Neural crest cell (in vitro differentiated cells): ENCODE data around the gene SRGAP3. TPM values are rescaled to one million over a fixed set of nuclear protein-coding genes. Genes with fewer than 3 reads are reported as not detected.

ENCODE experiments used
- DNase-seq: peaks from one replicate; pipeline ENCODE4 v3.0.0; 2021; ENCODE audit warnings: low read depth, mixed read lengths, low spot score
- H3K27ac Mint-ChIP-seq: one replicate; pipeline ENCODE4 v1.8.0; 2021; ENCODE audit warnings: mild to moderate bottlenecking, mixed read lengths; ENCODE audit not compliant: unreplicated experiment
- H3K27me3 Mint-ChIP-seq: 2 replicates; pipeline ENCODE4 v1.8.0; 2021; ENCODE audit warnings: low read depth, mild to moderate bottlenecking, mixed read lengths
- H3K36me3 Mint-ChIP-seq: 2 replicates; pipeline ENCODE4 v1.8.0; 2021; ENCODE audit warnings: low read depth, mild to moderate bottlenecking, mixed read lengths
- H3K4me1 Mint-ChIP-seq: 2 replicates; pipeline ENCODE4 v1.8.0; 2021; ENCODE audit warnings: mixed read lengths
- H3K4me3 Mint-ChIP-seq: one replicate; pipeline ENCODE4 v1.8.0; 2021; ENCODE audit warnings: mild to moderate bottlenecking, mixed read lengths
- H3K9me3 Mint-ChIP-seq: 2 replicates; pipeline ENCODE4 v1.8.0; 2021; ENCODE audit warnings: mixed read lengths
- total RNA-seq: library from RNA; stranded (reverse); gene quantifications from 2 replicates; pipeline ENCODE4 v1.2.1, GENCODE V29; 2021
- TF ChIP-seq, protein P1 (sequence below): fragments of 200-600 bp; sonication (generic); conservative IDR thresholded peaks from 2 replicates; pipeline ENCODE4 v1.5.0; 2021; ENCODE audit warnings: antibody characterized with exemption, mild to moderate bottlenecking

SRGAP3 gene
- total RNA-seq, 1 donor from 2014 or later = 58.4 TPM

DNA sequence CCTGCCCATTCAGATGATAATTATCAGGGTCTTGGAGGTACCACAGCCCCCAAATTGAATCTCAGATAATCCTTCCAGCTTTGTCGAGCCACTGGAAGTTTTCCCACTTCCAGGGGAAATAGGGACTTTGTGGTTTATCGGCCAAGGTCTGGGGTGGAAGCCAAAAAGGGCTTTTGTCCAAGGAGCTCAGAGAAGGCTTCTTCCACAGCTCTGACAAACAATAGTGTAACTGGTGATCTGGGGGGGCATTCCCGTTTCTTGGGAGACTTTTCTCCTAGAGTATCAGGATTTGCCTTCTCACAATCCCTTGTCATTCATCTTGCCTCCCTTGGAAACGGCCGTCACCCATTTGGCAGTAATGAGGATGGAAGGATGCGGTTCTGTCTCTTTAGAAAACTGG is 18.4 kb downstream of the SRGAP3 start:
- no peak for DNase-seq
- H3K9me3 Mint-ChIP-seq = no peaks in the 10 kb centered on the region
- H3K27me3 Mint-ChIP-seq = no peaks in the 10 kb centered on the region
- H3K36me3 Mint-ChIP-seq = peaks cover 8% of the 10 kb centered on the region
- H3K27ac Mint-ChIP-seq = peak overlapping the region; percentile 87
- TF ChIP-seq, protein P1, sequence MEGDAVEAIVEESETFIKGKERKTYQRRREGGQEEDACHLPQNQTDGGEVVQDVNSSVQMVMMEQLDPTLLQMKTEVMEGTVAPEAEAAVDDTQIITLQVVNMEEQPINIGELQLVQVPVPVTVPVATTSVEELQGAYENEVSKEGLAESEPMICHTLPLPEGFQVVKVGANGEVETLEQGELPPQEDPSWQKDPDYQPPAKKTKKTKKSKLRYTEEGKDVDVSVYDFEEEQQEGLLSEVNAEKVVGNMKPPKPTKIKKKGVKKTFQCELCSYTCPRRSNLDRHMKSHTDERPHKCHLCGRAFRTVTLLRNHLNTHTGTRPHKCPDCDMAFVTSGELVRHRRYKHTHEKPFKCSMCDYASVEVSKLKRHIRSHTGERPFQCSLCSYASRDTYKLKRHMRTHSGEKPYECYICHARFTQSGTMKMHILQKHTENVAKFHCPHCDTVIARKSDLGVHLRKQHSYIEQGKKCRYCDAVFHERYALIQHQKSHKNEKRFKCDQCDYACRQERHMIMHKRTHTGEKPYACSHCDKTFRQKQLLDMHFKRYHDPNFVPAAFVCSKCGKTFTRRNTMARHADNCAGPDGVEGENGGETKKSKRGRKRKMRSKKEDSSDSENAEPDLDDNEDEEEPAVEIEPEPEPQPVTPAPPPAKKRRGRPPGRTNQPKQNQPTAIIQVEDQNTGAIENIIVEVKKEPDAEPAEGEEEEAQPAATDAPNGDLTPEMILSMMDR = no peak
- peaks cover 73% of the 10 kb centered on the region for H3K4me1 Mint-ChIP-seq
- H3K4me3 Mint-ChIP-seq = peak overlapping the region; percentile 20

DNA sequence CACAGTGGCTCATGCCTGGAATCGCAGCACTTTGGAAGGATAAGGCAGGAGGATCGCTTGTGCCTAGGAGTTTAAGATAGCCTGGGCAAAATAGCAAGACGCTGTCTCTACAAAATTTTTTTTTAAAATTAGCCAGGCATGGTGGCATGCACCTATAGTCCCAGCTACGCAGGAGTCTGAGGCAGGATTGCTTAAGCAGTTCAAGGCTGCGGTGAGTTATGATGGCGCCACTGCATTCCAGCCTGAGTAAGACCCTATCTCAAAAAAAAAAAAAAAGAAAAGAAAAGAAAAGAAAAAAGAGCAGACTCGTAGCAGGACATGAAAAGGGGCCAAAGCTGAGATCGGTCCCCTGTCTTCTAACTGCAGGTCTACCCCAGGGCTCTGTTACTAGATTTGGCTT is 18.9 kb downstream of the SRGAP3 start:
- peak overlapping the region; percentile 39 for H3K4me3 Mint-ChIP-seq
- peaks cover 74% of the 10 kb centered on the region for H3K4me1 Mint-ChIP-seq
- no peaks in the 10 kb centered on the region for H3K27me3 Mint-ChIP-seq
- DNase-seq = no peak
- peaks cover 6% of the 10 kb centered on the region for H3K36me3 Mint-ChIP-seq
- H3K9me3 Mint-ChIP-seq = no peaks in the 10 kb centered on the region
- TF ChIP-seq, protein P1 = no peak
- peak overlapping the region; percentile 72 for H3K27ac Mint-ChIP-seq

DNA sequence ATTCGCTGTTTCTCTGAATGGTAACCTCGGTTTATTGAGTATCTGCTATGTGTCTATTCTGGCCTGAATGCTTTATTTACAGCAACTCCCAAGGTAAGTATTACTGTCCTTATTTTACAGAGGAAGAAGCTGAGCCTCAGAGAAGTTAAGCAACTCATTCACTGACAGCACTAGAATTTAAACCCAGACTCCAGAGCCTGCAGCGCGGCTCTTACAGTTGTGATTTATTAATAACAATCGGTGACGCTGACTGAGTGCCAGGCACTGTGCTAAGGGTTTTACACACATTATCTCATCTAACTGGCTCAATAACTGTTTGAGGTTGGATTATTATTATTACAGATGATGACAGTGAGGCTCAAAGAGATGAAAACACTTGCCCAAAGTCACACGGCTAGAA is 19.6 kb downstream of the SRGAP3 start:
- H3K4me3 Mint-ChIP-seq = no peak overlapping the region
- peaks cover 74% of the 10 kb centered on the region for H3K4me1 Mint-ChIP-seq
- no peak for DNase-seq
- H3K9me3 Mint-ChIP-seq = no peaks in the 10 kb centered on the region
- TF ChIP-seq, protein P1 = no peak
- H3K27ac Mint-ChIP-seq = no peak overlapping the region
- H3K36me3 Mint-ChIP-seq = peaks cover 3% of the 10 kb centered on the region
- H3K27me3 Mint-ChIP-seq = no peaks in the 10 kb centered on the region

DNA sequence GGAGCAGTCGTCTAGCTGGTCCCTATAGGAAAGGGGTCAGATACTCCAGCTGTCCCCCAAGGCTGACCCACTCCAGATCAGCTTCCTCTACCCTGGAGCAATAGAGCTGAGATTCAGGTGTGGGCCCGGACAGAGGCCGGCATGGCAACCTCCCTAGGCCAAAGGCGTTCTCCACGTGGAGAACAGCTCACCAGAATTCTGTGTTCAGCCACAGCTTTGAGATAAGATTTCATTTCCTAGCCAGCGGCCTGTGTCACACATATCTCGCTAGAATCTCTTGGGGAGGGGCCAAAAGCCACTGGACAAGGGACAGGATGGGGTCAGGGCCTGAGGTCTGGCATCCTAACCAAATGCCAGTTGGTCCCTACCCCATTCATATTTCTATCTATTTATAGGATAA is 20.1 kb downstream of the SRGAP3 start:
- Mint-ChIP-seq H3K9me3 (no peaks in the 10 kb centered on the region), H3K27ac (no peak overlapping the region), H3K36me3 (peaks cover under 1% of the 10 kb centered on the region), H3K4me3 (no peak overlapping the region), H3K4me1 (peaks cover 75% of the 10 kb centered on the region), H3K27me3 (no peaks in the 10 kb centered on the region)
- TF ChIP-seq, protein P1 = no peak
- DNase-seq = no peak

DNA sequence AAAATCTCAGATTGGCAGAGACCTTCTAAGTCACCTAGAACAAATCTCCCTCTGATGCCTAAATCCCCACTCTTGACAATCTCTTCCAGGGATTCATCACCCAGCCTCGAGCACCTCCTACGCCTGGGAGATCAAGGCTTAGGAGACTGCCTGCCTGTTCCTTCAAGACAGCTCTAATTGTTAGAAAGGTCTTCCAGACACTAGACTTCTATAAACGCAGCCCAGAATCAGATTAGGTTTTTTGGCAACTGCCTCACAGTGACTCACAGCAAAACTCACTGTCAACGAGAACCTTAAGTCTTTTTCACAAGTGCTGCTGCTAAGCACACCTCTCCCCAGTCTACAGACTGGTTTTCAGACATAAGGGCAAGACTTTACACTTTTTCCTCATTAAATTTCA is 23.1 kb downstream of the SRGAP3 start:
- no peaks in the 10 kb centered on the region for H3K9me3 Mint-ChIP-seq
- H3K4me1 Mint-ChIP-seq = peaks cover 69% of the 10 kb centered on the region
- TF ChIP-seq, protein P1 = no peak
- no peak for DNase-seq
- H3K27ac Mint-ChIP-seq = peak overlapping the region; percentile 7
- H3K36me3 Mint-ChIP-seq = no peaks in the 10 kb centered on the region
- H3K4me3 Mint-ChIP-seq = no peak overlapping the region
- H3K27me3 Mint-ChIP-seq = no peaks in the 10 kb centered on the region

DNA sequence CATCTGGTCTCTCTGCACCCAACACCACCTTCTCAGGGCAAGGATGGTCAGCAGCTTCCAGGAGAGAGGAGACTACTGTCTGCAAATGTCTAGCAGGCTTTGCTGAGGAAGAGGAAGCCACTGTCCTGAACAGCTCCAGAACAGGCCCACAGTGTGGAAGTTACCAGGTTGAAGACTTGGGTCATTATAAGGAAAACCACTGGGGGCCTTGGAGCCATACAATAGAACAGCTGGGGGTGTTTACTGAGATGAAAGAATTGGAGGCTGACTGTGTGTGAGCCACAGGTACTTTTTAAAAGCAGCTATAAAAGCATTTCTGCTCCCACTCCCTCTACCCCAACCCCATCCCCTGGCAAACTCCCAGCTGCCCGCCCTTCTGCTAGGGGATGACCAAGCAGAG is 24.2 kb downstream of the SRGAP3 start:
- TF ChIP-seq, protein P1 = no peak
- no peak for DNase-seq
- Mint-ChIP-seq H3K27me3 (no peaks in the 10 kb centered on the region), H3K4me1 (peaks cover 59% of the 10 kb centered on the region), H3K27ac (no peak overlapping the region), H3K4me3 (no peak overlapping the region), H3K36me3 (no peaks in the 10 kb centered on the region), H3K9me3 (no peaks in the 10 kb centered on the region)
